NCI-H2029 treated with DMSO at 0.1 percent for 48 hours (cell line): ENCODE measurements around the gene GJB5.
A peak's percentile ranks its signal among the peaks of the same experiment; 100 is the strongest.

Experiments
- DNase-seq: peaks from one replicate; lab custom pipeline; 2025; lab: John Stamatoyannopoulos, UW

The GJB5 gene

DNA sequence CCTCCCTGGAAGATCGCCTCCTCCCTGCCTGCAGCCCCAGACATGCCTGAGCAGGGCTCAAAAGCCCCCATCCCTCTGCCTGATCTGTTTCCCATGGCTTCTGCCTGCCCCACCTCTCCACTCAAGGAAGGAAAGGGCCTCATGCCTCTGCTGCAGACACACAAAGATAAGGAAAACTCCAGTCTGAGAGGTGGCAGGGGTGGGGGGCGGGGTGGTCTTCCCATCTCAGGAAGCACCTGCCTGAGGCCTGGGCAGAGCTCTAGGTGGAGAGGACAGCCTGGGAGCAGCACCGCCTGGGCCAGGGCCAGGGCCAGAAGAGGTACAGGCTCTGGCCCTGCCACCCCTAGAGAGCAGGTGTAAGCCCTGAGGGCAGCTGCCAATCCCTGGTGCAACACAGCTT, 22.1 kb downstream of the GJB5 start:
- DNase-seq: no peak

DNA sequence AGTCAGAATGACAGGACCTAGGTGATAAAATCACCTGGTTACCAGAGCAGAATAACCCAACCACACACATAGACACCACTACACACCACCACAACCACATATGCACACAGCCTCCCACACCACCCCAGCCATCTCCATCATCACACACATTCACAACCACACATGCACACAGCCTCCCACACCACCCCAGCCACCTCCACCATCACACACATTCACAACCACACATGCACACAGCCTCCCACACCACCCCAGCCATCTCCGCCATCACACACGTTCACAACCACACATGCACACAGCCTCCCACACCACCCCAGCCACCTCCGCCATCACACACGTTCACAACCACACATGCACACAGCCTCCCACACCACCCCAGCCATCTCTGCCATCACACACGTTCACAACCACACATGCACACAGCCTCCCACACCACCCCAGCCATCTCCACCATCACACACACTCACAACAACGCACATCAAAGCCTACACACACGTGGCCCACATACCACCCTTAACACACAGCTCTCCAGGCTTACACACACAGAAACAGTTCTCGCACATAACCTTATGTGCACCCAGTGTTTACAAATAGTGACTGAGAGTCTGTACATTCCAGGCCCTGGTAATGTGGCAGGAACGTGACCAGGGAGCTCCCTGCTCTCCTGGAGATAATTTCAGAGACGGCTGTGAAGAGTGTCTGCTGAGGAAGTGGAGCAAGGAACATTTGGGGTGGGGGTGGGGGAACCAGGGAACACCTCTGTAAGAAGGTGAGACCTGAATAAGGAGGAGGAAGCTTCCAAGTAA, 22.9 kb downstream of the GJB5 start:
- no peak for DNase-seq

DNA sequence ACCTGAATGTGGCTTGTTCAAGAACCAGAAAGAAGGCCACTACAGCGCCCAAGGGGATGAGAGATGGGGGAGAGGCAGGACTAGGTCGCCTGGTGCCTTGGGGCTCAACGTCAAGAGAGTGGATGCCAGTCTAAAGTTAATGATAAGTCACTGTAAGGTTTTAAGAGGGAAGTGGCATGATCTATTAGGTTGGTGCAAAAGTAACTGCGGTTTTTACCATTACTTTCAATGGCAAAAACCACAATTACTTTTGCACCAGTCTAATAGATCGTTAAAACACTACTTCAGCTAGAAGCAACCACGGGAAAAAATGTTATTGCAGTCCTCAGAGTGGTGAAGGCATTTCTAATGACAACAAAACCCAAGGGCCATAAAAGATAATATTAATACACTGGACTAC, 23.5 kb downstream of the GJB5 start:
- DNase-seq: no peak

DNA sequence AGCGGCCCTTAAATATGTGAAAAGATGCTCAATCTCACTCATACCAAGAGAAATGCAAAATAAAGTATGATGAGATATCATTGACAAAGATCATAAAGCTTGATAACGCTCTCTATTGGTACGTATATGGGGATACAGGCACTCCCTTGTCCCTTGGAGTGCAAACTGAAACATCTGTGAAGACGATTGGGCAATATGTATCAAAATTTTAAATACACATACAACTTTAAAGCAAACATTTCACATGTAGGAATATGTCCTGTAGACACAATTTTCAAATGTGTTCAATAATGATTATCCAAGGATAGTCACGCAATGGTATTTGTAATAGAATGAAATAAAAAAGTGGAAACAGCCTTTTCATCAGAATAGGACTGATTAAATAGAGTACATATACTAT, 24.2 kb downstream of the GJB5 start:
- no peak for DNase-seq

DNA sequence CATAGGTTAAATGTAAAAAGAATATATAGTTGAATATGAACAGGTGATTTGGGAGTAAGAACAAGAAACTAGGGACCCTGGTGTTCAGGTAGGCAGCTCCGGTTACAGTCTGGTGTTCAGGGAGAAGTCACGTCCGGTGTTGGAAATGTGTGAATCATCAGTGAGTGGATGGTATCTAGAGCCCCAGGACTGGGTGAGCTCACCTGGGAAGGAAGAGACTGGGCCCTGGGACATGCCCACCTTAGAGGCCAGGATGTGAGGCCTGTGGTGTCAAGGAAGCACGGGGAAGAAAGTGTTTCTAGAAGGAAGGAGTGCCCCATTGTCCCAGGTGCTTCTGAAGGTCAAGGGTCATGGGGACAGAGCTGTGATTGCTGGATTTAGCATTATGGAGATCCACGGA, 24.7 kb downstream of the GJB5 start:
- no peak for DNase-seq

DNA sequence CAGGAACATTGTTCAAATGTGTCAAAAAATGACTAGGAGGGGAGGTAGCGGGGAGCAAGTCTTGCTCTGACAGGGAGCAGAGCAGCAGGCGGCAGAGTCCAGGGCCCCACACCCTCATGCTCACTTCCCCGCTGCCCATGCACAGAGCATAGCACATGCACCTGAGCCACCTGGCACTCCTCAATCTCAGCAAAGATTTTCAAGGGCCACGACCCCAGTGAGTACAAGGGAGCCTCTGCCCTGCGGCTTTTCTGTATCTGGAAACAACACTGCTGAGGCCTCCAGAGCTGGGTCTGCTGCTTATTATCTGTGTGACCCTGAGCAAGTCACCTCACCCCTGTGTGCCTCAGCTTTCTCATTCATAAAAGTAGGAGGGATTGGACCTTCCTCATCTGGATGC, 25.1 kb downstream of the GJB5 start:
- no peak for DNase-seq

DNA sequence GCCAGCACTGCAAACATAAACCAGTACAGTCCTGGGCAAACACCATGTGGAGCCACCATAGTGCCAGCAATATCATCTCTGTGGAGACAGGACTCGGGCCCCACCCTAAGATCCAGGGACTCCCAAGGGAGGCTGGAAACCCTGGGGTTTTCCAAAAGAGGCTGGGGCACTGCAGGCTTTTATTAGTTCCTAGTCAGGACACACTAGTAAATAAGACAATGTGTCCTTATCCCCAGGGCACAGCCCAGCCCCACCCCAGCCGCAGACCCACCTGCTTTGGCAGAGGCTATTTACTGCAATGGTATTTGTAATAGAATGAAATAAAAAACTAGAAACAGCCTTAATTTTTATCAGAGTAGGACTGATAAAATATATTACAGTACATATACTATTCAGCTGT, 25.7 kb downstream of the GJB5 start:
- DNase-seq: no peak

DNA sequence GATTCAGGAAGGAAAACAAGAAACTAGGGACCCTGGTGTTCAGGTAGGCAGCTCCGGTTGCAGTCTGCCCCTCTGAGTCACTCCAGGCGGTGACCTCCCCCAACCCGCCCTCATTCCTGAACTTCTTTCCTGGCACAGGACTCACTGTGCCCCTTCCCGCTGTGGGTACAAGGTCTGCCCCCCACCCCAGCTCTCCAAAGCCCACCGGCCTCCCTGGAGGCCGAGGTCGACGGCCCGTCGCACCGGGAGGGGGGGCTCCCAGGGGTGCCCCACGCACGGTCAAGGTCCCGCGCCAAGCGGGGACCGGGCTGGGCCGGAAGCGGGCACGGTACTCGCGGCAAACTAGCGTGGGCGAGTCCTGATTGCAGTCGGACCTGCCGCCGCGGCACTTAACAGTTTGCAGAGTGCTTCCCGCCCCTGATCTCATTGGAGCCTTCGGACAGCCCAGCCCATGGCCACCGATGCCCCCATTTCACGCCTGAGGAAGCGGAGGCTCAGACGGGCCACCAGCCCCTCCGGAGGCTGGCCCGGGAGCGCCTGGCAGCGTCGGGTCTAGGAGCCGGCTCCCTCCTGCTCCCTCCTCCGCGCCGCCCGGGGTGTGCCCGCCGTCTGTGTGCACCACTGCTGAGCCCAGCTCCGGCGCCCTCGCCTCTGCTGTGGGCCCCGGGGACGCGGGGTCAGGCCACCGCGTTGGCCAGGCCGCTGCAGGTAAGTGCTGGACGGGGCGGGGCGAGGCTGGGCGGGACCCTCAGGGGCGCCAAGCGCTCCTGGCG, 26.4 kb downstream of the GJB5 start, which contains the start of gene GJB3:
GJB3 (plus strand) TSS at position 144 of the 773 bp plus-strand sequence. CDS start 3,549 bp downstream, outside the sequence.
- no peak for DNase-seq

DNA sequence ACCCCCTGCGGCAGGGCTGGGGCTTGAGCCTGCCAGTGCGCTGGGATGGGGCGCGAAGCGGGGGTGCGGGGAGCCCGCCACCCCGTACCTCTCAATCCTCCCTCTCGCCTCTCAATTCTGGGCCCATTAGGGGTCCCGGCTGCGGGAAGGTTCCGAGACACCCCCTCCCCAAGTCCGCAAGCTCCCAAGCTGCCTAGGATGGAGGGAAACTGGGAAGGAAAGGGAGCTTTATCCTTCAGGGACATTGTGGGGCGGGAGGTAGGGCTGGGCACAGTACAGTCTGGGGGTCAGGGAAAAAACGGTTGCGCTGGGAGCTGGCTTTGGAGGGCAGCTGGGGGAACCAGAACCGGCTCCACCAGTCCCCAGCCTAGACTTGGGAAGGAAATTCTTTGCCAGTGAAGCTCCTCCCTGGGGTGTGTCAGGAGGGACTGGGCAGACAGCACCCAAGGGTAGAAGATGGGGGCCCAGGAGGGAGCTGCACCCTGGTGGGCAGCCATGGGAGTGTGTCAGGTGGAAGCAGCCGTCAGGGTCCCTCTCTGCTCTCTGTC, 27.1 kb downstream of the GJB5 start:
- DNase-seq: no peak

DNA sequence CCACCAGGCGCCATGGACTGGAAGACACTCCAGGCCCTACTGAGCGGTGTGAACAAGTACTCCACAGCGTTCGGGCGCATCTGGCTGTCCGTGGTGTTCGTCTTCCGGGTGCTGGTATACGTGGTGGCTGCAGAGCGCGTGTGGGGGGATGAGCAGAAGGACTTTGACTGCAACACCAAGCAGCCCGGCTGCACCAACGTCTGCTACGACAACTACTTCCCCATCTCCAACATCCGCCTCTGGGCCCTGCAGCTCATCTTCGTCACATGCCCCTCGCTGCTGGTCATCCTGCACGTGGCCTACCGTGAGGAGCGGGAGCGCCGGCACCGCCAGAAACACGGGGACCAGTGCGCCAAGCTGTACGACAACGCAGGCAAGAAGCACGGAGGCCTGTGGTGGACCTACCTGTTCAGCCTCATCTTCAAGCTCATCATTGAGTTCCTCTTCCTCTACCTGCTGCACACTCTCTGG, 29.9 kb downstream of the GJB5 start:
- no peak for DNase-seq

DNA sequence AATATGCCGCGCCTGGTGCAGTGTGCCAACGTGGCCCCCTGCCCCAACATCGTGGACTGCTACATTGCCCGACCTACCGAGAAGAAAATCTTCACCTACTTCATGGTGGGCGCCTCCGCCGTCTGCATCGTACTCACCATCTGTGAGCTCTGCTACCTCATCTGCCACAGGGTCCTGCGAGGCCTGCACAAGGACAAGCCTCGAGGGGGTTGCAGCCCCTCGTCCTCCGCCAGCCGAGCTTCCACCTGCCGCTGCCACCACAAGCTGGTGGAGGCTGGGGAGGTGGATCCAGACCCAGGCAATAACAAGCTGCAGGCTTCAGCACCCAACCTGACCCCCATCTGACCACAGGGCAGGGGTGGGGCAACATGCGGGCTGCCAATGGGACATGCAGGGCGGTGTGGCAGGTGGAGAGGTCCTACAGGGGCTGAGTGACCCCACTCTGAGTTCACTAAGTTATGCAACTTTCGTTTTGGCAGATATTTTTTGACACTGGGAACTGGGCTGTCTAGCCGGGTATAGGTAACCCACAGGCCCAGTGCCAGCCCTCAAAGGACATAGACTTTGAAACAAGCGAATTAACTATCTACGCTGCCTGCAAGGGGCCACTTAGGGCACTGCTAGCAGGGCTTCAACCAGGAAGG, 30.5 kb downstream of the GJB5 start:
- no peak for DNase-seq

DNA sequence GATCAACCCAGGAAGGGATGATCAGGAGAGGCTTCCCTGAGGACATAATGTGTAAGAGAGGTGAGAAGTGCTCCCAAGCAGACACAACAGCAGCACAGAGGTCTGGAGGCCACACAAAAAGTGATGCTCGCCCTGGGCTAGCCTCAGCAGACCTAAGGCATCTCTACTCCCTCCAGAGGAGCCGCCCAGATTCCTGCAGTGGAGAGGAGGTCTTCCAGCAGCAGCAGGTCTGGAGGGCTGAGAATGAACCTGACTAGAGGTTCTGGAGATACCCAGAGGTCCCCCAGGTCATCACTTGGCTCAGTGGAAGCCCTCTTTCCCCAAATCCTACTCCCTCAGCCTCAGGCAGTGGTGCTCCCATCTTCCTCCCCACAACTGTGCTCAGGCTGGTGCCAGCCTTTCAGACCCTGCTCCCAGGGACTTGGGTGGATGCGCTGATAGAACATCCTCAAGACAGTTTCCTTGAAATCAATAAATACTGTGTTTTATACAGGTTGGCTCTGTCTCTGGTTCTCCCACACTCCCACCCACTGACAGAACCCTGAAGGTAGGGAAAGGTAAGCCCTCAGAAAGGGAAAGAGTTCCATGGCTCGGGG, 31.1 kb downstream of the GJB5 start:
- DNase-seq: no peak

DNA sequence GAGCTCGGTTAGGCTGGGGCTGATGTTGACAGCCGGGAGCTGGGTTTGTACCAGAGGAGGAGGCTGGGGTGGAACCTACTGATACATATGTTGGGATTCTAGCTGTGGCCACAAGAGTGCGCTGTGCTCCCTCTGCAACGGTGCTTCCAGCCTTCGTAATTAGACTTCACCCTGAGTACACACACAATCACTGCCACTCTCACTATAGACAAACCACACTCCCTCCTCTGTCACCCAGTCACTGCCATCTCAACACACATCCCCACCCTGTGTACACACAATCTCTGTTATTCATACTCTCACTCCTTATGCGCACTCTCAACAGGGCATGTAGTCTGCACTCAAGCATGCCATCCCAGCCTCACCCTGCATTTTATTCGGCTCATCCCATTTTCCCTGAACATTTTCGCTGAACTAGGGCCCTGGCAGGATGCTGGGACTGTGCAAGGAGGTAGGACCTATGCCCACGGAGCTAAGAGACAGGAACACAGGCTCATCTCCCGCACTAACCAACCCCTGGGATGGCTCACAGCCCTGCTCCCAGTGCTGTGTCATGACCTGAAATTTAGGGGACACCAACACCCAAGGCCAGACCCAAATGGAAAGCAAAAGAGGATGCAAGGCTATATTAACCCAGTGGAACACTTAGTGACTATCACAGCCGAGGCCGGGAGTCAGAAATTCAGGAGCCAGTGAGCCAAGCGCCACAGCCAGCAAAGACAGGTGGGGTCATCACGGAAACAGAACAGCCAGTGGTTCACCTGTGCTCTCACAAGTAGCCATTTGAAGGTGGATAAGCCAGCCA, 31.9 kb downstream of the GJB5 start:
- DNase-seq: peak; percentile 59

DNA sequence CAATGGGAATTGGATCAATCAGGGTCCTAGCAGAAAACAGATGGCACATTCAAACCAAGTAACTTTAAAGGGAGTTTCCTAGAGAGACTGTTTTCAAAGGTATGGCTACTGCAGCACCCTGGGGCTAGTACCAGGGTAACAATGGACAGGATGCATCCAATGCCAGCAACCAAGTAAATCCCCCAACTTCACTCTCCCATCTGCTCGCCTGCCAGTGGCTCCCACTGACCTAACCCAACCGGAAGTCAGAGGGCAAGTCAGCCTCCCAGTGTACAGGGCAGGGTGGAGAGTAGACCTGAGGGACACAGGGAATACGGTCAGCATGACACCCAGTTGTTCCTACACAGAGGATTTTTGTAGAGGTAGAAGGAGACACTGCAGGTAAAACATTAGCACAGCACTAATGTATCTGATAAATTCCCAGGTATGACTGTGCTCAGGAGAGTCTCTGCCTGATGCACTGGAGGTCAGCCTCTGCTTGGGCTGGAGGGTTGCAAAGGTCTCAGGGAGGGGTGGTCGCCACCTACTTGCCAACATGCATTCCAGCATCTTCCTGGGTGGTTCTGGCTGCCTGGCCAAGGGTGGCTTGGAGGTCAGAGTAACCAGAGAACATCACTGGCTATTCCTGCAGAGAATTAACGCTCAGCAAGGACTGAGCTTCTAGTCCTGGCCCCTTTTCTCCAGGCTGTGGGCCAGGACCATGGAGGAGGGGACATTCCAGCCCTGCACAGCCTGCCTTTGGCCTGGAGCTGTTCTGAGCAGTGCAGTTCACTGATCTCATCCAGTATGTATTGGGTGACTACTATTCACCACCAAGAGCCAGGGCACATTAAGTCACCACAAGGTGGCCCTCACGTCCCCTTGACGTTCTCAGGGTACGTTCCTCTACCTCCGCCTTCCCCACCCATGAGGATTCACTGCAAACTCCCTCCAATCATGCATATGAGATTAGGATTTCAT, 32.9 kb downstream of the GJB5 start:
- DNase-seq: no peak

DNA sequence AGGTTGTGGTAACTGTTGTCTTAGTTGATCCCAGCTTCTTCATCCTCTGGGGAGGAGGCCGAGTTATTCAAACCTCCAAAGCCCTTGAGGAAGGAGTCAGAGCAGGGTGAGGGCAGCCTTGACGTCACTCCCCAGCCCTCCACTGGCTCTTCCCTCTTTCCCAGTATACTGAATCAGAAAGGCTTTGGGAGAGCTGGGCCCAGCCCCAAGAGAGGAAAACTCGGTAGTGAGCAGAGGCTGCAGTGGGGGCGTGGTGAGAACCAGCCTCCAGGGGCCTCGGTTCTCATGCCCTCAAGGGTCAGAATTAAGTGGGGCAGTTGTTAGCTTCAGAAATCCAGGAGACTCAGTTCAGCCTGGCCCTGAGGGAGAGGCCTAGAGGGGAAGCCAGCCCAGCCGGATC, 36.1 kb downstream of the GJB5 start:
- DNase-seq: no peak

DNA sequence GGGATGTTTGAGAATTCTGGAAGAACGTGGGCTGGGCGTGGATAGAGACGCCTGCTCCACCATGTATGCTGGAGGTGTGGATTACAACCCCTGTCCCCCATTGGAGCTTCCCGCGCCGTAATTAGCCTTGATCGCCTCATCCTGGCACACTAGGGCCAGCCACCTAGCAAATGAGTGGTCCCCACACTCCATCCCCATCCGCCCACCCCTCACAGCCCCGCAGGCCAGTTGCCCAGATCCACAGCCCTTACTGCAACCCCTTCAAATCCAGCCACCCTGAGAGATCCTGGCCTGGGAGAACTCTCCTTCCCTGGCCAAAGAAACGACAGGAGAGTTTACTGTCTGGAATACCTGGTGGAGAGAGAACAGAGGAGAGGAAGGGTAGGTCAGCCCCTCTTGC, 37.6 kb downstream of the GJB5 start:
- DNase-seq: no peak

DNA sequence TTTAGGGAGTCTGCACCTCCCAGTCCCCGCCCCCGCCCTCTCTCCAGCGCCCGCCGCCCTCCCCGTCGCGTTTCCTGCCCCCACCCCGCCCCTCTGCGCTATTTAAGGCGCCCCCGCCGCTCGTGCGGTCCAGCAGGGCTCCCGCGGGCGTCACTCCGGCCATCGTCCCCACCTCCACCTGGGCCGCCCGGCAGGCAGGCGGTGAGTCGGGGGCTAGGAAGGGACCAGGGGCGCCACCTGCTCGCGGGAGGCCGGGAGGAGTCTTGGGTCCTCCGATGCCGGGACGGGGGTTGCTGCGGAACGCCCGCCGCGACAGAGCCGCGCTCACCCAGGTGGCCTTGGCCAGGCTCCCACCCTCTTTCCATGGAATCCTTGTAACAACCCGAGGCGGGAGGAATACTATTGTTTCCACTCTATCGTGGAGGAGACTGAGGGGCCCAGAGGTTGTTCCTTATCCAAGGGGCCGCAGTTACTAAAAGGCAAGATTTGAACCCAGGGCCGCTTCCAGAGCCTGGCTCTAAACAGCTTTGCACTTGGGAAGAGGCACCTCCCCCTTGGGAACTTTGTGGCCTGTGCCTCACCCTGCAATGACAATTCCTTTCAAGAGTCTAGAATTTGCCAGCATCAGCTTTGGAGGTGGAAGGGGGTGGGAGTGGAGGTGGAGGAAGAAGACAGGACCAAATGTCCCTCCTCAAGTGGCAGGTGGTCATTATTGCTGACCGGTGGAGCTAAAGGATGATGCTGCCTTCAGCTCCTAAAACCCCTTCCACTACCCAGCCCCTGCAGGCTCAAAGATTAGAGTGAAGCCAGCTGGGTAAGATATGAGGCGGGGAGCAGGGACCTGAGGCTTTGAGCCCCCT, 38.3 kb downstream of the GJB5 start, which contains the start of gene GJA4:
GJA4 (plus strand) TSS at position 132 of the 860 bp plus-strand sequence. CDS start 1,215 bp downstream, outside the sequence.
- no peak for DNase-seq

DNA sequence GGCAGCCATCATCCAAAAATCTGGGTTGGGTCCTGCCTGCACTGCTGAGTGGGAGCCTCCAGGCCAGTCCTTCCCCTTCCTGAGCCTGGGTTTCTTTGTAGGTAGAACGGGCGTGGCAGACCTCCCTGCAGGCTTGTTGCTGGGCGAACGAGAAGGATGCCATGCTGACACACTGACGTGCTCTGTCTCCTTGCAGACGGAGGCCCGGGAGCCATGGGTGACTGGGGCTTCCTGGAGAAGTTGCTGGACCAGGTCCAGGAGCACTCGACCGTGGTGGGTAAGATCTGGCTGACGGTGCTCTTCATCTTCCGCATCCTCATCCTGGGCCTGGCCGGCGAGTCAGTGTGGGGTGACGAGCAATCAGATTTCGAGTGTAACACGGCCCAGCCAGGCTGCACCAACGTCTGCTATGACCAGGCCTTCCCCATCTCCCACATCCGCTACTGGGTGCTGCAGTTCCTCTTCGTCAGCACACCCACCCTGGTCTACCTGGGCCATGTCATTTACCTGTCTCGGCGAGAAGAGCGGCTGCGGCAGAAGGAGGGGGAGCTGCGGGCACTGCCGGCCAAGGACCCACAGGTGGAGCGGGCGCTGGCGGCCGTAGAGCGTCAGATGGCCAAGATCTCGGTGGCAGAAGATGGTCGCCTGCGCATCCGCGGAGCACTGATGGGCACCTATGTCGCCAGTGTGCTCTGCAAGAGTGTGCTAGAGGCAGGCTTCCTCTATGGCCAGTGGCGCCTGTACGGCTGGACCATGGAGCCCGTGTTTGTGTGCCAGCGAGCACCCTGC, 39.3 kb downstream of the GJB5 start:
- DNase-seq: no peak
